ENCODE measurements around the gene MEIS1.

MEIS1 gene

DNA sequence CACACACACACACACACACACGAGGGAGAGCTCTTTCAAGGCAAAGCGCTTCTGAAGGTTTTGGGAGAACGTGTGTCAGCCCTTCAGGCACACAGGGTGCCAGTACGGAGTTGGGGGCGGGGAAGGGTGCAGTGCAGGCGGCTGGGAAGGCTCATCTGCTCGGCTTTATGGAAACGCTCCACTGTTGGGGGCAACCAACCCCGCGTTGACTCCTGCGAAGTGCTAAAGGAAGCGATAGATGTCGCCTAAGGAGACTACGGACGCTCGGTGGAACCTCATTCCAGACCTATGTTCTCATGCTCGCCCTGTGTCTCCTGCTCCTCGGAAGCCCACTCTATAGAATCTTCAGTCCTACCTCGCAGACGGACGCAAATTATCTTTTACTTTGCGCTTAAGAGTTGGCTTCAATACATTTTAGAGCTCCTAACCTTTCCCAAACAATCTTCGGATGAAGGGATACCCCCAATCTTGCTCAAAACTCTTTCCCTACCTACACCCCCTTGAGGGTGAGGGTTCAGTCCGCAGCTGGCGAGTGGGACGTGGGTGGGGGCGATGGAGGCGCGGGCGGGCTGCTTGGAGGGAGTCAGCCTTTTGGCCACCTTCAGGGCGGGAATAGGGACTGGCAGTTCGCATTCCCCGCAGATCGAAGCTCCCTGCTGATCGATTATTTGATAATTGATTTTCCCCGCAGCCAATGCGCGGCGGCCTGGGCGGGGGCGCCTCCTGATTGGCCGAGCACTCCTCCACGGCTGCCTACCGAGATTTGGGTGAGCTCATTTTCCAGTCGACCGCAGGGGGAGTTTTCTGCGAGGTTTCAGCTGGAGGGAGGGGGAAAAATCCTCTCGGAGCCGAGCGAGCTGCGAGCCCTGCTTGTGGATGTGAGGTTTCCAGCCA is 1.9 kb upstream of the MEIS1 start:
- Histone ChIP-seq H3K4me3 (ENCODE audit: low read depth in 1 of 2, low read length in 2 of 2) (peak overlapping the region; percentile 61 to 88), H3K36me3 (ENCODE audit: insufficient read depth, low read length) (peaks cover 5% of the 10 kb centered on the region), H3K27ac (ENCODE audit: low read depth, low read length) (peak overlapping the region; percentile 94), H3K9ac (ENCODE audit: low read length) (peak overlapping the region; percentile 99), H3K4me1 (ENCODE audit: insufficient read depth, low read length) (peaks cover 28% of the 10 kb centered on the region), H3K27me3 (ENCODE audit: control insufficient read depth in 1 of 2, insufficient read depth in 2 of 2, low read length in 2 of 2) (no peaks in the 10 kb centered on the region), H3K9me3 (ENCODE audit: low read length) (no peaks in the 10 kb centered on the region)

GRCh38 chr2:66433695-66433944 is 1.3 kb upstream of the MEIS1 start:
- no peaks in the 10 kb centered on the region for H3K27me3 ChIP-seq (ENCODE audit: control insufficient read depth in 1 of 2, insufficient read depth in 2 of 2, low read length in 2 of 2)
- H3K4me3 ChIP-seq (ENCODE audit: low read depth in 1 of 2, low read length in 2 of 2) = peak overlapping the region; percentile 61 to 88
- no peaks in the 10 kb centered on the region for H3K9me3 ChIP-seq (ENCODE audit: low read length)
- peak overlapping the region; percentile 94 for H3K27ac ChIP-seq (ENCODE audit: low read depth, low read length)
- H3K9ac ChIP-seq (ENCODE audit: low read length) = peak overlapping the region; percentile 99
- peaks cover 10% of the 10 kb centered on the region for H3K36me3 ChIP-seq (ENCODE audit: insufficient read depth, low read length)
- peaks cover 22% of the 10 kb centered on the region for H3K4me1 ChIP-seq (ENCODE audit: insufficient read depth, low read length)

DNA sequence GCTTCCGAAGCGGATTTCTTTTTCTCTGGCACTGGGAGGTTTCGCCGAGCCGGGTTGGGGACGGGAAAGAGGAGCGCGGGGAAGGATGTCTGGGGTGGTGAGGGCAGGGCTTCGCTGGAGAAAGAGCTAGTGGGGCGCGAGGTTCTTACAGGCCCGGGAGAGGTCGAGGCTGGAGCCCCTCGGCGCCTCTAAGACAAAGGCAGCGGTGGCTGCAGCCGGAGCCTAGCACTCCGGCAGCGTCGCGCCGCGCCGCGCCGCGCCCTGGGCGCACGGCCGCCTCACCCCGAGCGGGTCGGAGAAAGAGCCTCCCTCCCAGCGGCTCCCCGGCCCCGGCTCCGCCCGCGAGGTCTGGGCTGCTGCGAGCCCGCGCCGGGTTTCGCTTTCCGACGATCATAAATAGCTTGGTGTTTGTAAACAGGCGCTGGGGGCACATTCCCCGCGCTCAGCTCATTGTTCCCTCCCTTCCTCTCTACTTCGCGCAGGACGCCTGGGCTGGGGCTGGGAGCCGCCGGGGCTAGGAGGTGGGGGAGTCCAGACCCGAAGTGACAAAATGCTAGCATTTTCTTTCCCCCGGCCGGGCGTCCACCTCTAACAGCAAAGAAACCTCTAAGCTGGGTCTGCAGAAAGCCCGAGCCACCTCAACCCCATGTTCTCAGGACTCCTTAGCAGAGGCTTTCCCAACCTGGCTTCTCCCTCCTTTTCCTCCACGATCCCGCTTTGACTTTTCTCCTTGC is 813 bp upstream of the MEIS1 start:
- Histone ChIP-seq H3K36me3 (ENCODE audit: insufficient read depth, low read length) (peaks cover 10% of the 10 kb centered on the region), H3K4me3 (ENCODE audit: low read depth in 1 of 2, low read length in 2 of 2) (peak overlapping the region; percentile 61 to 88), H3K9ac (ENCODE audit: low read length) (peak overlapping the region; percentile 99), H3K27ac (ENCODE audit: low read depth, low read length) (peak overlapping the region; percentile 94), H3K4me1 (ENCODE audit: insufficient read depth, low read length) (peaks cover 19% of the 10 kb centered on the region), H3K27me3 (ENCODE audit: control insufficient read depth in 1 of 2, insufficient read depth in 2 of 2, low read length in 2 of 2) (no peaks in the 10 kb centered on the region), H3K9me3 (ENCODE audit: low read length) (no peaks in the 10 kb centered on the region)

DNA sequence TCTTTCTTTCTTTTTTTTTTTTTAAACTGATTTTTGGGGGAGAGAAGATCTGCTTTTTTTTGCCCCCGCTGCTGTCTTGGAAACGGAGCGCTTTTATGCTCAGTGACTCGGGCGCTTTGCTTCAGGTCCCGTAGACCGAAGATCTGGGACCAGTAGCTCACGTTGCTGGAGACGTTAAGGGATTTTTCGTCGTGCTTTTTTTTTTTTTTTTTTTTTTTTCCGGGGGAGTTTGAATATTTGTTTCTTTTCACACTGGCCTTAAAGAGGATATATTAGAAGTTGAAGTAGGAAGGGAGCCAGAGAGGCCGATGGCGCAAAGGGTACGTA is 587 bp downstream of the MEIS1 start:
- H3K27ac ChIP-seq (ENCODE audit: low read depth, low read length) = peak overlapping the region; percentile 94
- H3K9ac ChIP-seq (ENCODE audit: low read length) = peak overlapping the region; percentile 99
- peaks cover 11% of the 10 kb centered on the region for H3K4me1 ChIP-seq (ENCODE audit: insufficient read depth, low read length)
- H3K36me3 ChIP-seq (ENCODE audit: insufficient read depth, low read length) = peaks cover 21% of the 10 kb centered on the region
- H3K9me3 ChIP-seq (ENCODE audit: low read length) = no peaks in the 10 kb centered on the region
- H3K27me3 ChIP-seq (ENCODE audit: control insufficient read depth in 1 of 2, insufficient read depth in 2 of 2, low read length in 2 of 2) = no peaks in the 10 kb centered on the region
- H3K4me3 ChIP-seq (ENCODE audit: low read depth in 1 of 2, low read length in 2 of 2) = peak overlapping the region; percentile 61 to 88

- peak overlapping the region; percentile 61 to 88 for H3K4me3 ChIP-seq (ENCODE audit: low read depth in 1 of 2, low read length in 2 of 2)
- peaks cover 7% of the 10 kb centered on the region for H3K4me1 ChIP-seq (ENCODE audit: insufficient read depth, low read length)
- H3K9me3 ChIP-seq (ENCODE audit: low read length) = no peaks in the 10 kb centered on the region
- no peaks in the 10 kb centered on the region for H3K27me3 ChIP-seq (ENCODE audit: control insufficient read depth in 1 of 2, insufficient read depth in 2 of 2, low read length in 2 of 2)
- peak overlapping the region; percentile 99 for H3K9ac ChIP-seq (ENCODE audit: low read length)
- peak overlapping the region; percentile 94 for H3K27ac ChIP-seq (ENCODE audit: low read depth, low read length)
- H3K36me3 ChIP-seq (ENCODE audit: insufficient read depth, low read length) = peaks cover 24% of the 10 kb centered on the region
Observed at GRCh38 chr2:66435963-66436362, 1.0 kb downstream of the MEIS1 start.

GRCh38 chr2:66436581-66437001 is 1.7 kb downstream of the MEIS1 start:
- Histone ChIP-seq H3K36me3 (ENCODE audit: insufficient read depth, low read length) (peaks cover 29% of the 10 kb centered on the region), H3K4me3 (ENCODE audit: low read depth in 1 of 2, low read length in 2 of 2) (peak overlapping the region; percentile 61 to 88), H3K27me3 (ENCODE audit: control insufficient read depth in 1 of 2, insufficient read depth in 2 of 2, low read length in 2 of 2) (no peaks in the 10 kb centered on the region), H3K9me3 (ENCODE audit: low read length) (no peaks in the 10 kb centered on the region), H3K4me1 (ENCODE audit: insufficient read depth, low read length) (peaks cover under 1% of the 10 kb centered on the region), H3K9ac (ENCODE audit: low read length) (peak overlapping the region; percentile 99), H3K27ac (ENCODE audit: low read depth, low read length) (peak overlapping the region; percentile 94)

DNA sequence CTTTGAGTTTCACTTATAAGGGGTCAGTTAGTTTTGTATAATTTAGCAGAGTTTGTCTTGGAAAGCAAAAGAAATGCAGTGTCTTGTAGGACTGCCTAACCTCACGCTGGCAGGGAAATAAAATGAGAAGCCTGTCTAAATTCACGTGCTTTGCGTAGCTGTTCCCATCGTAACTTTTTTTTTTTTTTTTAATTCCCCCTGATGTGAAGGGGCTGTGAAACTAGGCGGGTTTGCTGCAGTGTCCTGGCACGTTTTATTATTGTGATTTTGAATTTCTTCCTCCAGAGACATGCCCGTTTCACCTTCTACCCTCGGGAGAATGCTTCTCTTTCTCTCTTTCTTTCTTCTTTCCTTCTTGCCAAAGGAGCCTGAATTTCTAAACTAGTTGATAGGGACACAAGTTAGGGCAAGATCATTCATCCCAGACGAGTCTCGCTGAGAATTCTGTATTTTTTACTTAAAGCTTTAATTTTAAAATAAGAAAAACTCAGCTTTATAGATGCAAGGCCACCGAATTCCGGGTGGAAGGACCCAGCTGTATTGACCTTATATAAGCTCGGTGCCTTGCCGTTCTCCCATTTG is 2.3 kb downstream of the MEIS1 start:
- peaks cover 35% of the 10 kb centered on the region for H3K36me3 ChIP-seq (ENCODE audit: insufficient read depth, low read length)
- H3K27ac ChIP-seq (ENCODE audit: low read depth, low read length) = peak overlapping the region; percentile 94
- peak overlapping the region; percentile 99 for H3K9ac ChIP-seq (ENCODE audit: low read length)
- H3K4me1 ChIP-seq (ENCODE audit: insufficient read depth, low read length) = no peaks in the 10 kb centered on the region
- H3K9me3 ChIP-seq (ENCODE audit: low read length) = no peaks in the 10 kb centered on the region
- H3K27me3 ChIP-seq (ENCODE audit: control insufficient read depth in 1 of 2, insufficient read depth in 2 of 2, low read length in 2 of 2) = no peaks in the 10 kb centered on the region
- peak overlapping the region; percentile 61 to 88 for H3K4me3 ChIP-seq (ENCODE audit: low read depth in 1 of 2, low read length in 2 of 2)

DNA sequence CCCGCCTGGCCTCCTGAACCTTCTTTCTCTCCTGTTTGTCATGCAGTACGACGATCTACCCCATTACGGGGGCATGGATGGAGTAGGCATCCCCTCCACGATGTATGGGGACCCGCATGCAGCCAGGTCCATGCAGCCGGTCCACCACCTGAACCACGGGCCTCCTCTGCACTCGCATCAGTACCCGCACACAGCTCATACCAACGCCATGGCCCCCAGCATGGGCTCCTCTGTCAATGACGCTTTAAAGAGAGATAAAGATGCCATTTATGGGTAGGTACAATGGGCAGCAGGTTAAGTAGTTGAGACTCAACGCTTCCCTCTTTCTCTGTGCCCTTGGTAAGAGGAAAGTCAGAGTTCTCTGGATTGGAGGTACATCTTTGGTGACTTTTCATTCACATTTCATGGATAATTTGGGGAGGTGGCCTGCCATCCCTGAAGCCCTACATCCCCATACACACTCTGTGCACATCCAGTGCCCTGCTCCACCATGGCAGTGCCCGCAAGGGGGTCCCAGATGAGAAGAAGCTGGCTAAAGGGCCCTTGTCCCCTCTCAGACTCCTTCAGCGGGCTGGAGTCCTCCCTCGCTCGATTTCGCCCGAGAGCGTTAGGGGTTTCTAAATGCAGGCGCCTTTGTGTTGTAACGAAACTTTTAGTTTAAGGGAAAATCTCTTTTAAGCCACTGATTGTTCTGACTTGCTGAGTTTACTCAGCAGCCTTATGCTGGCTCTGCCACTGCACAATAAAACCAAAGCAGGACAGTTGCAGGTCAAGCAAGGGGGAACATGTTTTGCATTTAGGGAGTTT is 3.0 kb downstream of the MEIS1 start:
- H3K27ac ChIP-seq (ENCODE audit: low read depth, low read length) = peak overlapping the region; percentile 94
- H3K4me3 ChIP-seq (ENCODE audit: low read depth in 1 of 2, low read length in 2 of 2) = peak overlapping the region; percentile 61 to 88
- no peaks in the 10 kb centered on the region for H3K4me1 ChIP-seq (ENCODE audit: insufficient read depth, low read length)
- H3K27me3 ChIP-seq (ENCODE audit: control insufficient read depth in 1 of 2, insufficient read depth in 2 of 2, low read length in 2 of 2) = no peaks in the 10 kb centered on the region
- H3K9me3 ChIP-seq (ENCODE audit: low read length) = no peaks in the 10 kb centered on the region
- H3K9ac ChIP-seq (ENCODE audit: low read length) = peak overlapping the region; percentile 99
- H3K36me3 ChIP-seq (ENCODE audit: insufficient read depth, low read length) = peaks cover 42% of the 10 kb centered on the region

DNA sequence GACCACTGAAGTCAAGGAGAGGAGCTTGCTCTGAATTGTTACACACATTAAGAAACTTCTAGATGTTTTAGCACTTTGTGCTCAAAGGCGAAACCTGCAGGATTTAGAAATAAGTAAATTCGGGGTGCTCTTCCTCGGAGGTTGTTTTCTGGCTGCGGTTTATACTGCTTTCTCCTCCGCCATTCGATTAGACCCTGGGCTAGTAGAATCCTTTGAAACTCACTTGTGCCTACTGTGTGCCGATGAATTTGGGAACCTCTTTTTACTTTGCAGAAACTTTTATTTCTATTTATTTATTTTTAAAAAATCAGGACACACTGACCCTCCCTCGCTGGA is 3.5 kb downstream of the MEIS1 start:
- Histone ChIP-seq H3K27me3 (ENCODE audit: control insufficient read depth in 1 of 2, insufficient read depth in 2 of 2, low read length in 2 of 2) (no peaks in the 10 kb centered on the region), H3K36me3 (ENCODE audit: insufficient read depth, low read length) (peaks cover 44% of the 10 kb centered on the region), H3K4me1 (ENCODE audit: insufficient read depth, low read length) (no peaks in the 10 kb centered on the region), H3K27ac (ENCODE audit: low read depth, low read length) (peak overlapping the region; percentile 94), H3K4me3 (ENCODE audit: low read depth in 1 of 2, low read length in 2 of 2) (peak overlapping the region; percentile 61 to 88), H3K9ac (ENCODE audit: low read length) (peak overlapping the region; percentile 99), H3K9me3 (ENCODE audit: low read length) (no peaks in the 10 kb centered on the region)

DNA sequence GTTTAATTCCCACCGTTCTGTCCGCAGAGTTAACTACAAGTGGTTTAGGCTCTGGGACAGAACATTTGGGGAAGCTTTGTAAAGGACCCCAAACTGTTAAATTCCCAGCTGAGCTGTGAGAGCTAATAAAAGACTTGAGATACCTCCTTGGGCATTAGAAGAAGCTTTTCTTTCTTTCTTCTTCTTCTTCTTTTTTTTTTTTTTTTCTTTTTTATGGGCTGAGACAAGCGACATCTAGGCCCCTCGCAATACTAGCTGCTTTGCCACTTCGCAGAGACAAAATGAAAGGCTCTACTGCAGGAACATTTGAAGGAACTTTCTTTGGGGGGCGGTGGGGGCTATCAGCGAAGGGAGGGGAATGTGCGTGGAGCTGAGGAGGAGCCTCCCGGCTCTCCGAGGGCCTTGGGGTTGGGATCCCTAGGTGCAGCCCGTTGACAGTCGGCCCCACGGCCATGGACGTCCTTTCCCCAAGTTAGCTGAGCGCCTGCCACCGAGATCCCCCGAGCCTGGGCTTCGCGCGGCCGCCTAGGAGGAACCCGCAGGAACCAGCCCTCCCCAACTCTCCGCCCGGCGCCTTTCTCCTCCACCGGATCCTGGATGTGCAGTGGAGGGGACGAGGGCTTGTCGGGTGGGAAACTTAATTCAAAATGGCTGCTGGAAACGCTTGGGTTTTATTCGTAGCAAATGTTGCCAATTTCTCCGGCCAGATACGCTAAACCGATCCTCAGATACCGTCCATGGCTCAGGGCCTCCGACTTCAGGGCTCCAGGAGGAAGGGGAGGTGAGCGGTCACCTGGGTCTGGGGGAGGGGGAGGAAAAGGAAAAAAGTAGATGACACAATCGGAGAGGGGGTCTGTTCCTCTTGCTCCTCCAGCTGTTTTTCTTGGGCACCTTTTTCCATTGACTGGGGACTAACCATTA is 4.2 kb downstream of the MEIS1 start:
- Histone ChIP-seq H3K9me3 (ENCODE audit: low read length) (no peaks in the 10 kb centered on the region), H3K9ac (ENCODE audit: low read length) (peak overlapping the region; percentile 99), H3K4me1 (ENCODE audit: insufficient read depth, low read length) (no peaks in the 10 kb centered on the region), H3K36me3 (ENCODE audit: insufficient read depth, low read length) (peaks cover 47% of the 10 kb centered on the region), H3K27ac (ENCODE audit: low read depth, low read length) (peak overlapping the region; percentile 94), H3K4me3 (ENCODE audit: low read depth in 1 of 2, low read length in 2 of 2) (peak overlapping the region; percentile 67 to 88), H3K27me3 (ENCODE audit: control insufficient read depth in 1 of 2, insufficient read depth in 2 of 2, low read length in 2 of 2) (no peaks in the 10 kb centered on the region)

All from muscle layer of colon (tissue), 2 donors.